Type B pancreatic cell (in vitro differentiated cells): Measurements from ENCODE around the gene THTPA. TPM values are rescaled to one million over a fixed set of nuclear protein-coding genes. Genes with fewer than 3 reads are reported as not detected.

Source experiments
- DNase-seq: peaks from one replicate; pipeline ENCODE4 v3.0.0; 2021; ENCODE audit warnings: mixed read lengths; ENCODE audit not compliant: unreplicated experiment; ENCODE audit errors: extremely low spot score
- H3K27ac Mint-ChIP-seq: 2 replicates; pipeline ENCODE4 v1.8.0; 2021; ENCODE audit warnings: mild to moderate bottlenecking, mixed read lengths
- H3K27me3 Mint-ChIP-seq: 2 replicates; pipeline ENCODE4 v1.8.0; 2021; ENCODE audit warnings: mixed read lengths
- H3K36me3 Mint-ChIP-seq: 2 replicates; pipeline ENCODE4 v1.8.0; 2021; ENCODE audit warnings: mixed read lengths
- H3K4me1 Mint-ChIP-seq: one replicate; pipeline ENCODE4 v1.8.0; 2021; ENCODE audit warnings: mixed read lengths; ENCODE audit not compliant: unreplicated experiment
- H3K4me3 Mint-ChIP-seq: 2 replicates; pipeline ENCODE4 v1.8.0; 2021; ENCODE audit warnings: mild to moderate bottlenecking, mixed read lengths
- H3K9me3 Mint-ChIP-seq: 2 replicates; pipeline ENCODE4 v1.8.0; 2021; ENCODE audit warnings: mixed read lengths
- total RNA-seq: library from RNA; stranded (reverse); gene quantifications from 2 replicates; pipeline ENCODE4 v1.2.1, GENCODE V29; 2021; ENCODE audit warnings: low replicate concordance
- TF ChIP-seq, protein P1 (sequence below): fragments of 200-600 bp; sonication (generic); conservative IDR thresholded peaks from 2 replicates; pipeline ENCODE4 v1.5.0; 2021; ENCODE audit warnings: antibody characterized with exemption, mild to moderate bottlenecking

Gene THTPA
- total RNA-seq, 1 donor from 2014 or later: 16.4 TPM

DNA sequence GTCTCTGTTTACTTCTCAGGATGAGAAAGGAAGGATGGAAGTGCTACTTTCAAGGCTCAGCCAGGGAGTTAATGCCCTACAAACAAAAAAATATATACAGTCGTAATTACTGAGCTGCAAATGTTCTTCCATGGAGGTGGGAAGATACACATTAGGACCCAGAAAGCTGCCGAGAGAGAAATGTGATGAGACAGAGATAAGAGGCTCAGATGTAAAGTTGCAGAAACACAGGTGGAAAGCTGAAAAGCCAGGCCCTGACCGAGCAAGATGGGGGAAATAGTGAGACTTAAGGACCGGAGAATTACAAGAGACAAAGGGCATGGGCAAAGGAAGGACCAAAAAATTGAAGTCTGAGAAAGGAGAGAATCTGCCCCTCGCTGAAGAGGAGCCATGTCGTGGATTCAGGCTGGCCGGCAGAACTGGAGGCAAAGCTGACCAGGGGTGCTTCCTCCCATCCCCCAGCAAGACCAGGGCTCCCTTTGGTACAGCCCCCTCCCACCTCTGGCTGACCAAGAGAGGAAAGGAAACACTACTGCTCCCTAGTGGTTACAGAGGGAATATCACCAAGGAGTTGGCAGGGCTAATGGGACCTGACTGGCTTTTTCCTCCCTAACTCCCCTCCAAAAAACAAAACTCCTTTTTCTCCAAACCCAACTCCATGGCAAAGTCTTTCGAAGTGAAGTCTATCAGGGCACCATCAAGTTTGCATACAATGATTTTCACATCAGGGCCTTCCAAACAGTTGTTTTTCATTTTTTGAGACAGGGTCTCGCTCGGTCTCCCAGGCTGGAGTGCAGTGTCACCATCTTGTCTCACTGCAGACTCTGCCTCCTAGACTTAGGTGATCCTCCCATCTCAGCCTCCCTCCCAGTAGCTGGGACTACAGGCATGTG is 16.6 kb upstream of the THTPA start:
- Mint-ChIP-seq H3K4me3 (no peak overlapping the region), H3K9me3 (no peaks in the 10 kb centered on the region), H3K4me1 (peaks cover 19% of the 10 kb centered on the region), H3K27ac (peak overlapping the region; percentile 32), H3K27me3 (no peaks in the 10 kb centered on the region), H3K36me3 (peaks cover 9% of the 10 kb centered on the region)
- no peak for DNase-seq
- TF ChIP-seq, protein P1, sequence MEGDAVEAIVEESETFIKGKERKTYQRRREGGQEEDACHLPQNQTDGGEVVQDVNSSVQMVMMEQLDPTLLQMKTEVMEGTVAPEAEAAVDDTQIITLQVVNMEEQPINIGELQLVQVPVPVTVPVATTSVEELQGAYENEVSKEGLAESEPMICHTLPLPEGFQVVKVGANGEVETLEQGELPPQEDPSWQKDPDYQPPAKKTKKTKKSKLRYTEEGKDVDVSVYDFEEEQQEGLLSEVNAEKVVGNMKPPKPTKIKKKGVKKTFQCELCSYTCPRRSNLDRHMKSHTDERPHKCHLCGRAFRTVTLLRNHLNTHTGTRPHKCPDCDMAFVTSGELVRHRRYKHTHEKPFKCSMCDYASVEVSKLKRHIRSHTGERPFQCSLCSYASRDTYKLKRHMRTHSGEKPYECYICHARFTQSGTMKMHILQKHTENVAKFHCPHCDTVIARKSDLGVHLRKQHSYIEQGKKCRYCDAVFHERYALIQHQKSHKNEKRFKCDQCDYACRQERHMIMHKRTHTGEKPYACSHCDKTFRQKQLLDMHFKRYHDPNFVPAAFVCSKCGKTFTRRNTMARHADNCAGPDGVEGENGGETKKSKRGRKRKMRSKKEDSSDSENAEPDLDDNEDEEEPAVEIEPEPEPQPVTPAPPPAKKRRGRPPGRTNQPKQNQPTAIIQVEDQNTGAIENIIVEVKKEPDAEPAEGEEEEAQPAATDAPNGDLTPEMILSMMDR: peak; percentile 86

DNA sequence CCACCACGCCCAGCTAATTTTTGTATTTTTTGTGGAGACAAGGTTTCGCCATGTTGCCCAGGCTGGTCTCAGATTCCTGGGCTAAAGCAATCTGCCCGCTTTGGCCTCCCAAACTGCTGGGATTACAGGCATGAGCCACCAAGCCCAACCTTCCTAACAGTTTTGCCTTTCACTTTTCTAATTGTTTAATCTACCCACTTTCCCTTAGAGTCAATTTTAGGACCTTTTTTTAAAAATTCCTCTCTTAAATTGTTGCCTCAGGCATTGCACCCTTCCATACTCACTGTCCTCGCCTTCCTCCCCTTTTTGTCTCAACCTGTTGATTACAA is 16.0 kb upstream of the THTPA start:
- Mint-ChIP-seq H3K36me3 (peaks cover 9% of the 10 kb centered on the region), H3K27ac (no peak overlapping the region), H3K4me3 (no peak overlapping the region), H3K27me3 (no peaks in the 10 kb centered on the region), H3K9me3 (no peaks in the 10 kb centered on the region), H3K4me1 (peaks cover 26% of the 10 kb centered on the region)
- DNase-seq: no peak
- TF ChIP-seq, protein P1: no peak

DNA sequence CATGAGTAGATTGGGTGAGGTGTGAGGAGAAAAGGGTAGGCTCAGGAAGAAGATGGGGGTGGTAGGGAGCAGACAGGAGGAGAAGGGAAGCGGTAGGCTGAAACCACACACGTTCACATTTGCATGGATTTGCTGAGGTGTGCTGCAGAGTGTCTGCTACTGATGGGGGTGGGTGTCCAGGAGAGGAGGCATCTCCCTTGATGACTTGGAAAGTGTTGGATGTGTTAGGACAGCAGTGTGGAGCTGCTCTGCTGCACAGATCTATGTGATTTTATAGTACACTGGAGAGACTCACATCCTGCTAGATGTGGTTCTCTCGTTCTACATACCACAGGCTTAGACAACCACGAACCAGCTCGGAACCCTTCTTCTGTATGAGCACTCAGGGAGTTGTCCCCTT is 13.8 kb upstream of the THTPA start:
- Mint-ChIP-seq H3K4me3 (no peak overlapping the region), H3K27me3 (no peaks in the 10 kb centered on the region), H3K36me3 (peaks cover 9% of the 10 kb centered on the region), H3K4me1 (peaks cover 34% of the 10 kb centered on the region), H3K27ac (no peak overlapping the region), H3K9me3 (no peaks in the 10 kb centered on the region)
- DNase-seq: no peak
- TF ChIP-seq, protein P1: no peak

DNA sequence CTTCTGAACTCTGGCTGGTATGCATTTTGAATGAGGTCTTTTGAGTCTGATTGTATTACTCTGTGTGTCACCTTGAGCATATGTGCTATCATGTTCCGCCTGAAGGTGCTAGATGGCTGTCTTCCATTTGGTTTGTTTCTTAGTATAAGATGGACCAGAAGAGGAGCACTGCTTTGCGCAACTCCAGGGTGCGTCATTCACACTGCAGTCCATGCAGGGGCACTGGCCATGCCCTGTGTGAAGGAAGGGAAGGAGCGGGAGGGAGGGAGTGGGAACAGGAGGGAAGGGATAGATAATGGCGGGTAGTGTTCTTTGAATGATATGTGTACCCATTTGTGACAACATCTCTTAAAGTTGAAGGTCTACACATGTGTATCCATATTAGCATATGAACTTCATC is 12.7 kb upstream of the THTPA start:
- Mint-ChIP-seq H3K4me3 (no peak overlapping the region), H3K4me1 (peaks cover 31% of the 10 kb centered on the region), H3K27me3 (no peaks in the 10 kb centered on the region), H3K27ac (no peak overlapping the region), H3K9me3 (no peaks in the 10 kb centered on the region), H3K36me3 (peaks cover 9% of the 10 kb centered on the region)
- DNase-seq: no peak
- TF ChIP-seq, protein P1: no peak

DNA sequence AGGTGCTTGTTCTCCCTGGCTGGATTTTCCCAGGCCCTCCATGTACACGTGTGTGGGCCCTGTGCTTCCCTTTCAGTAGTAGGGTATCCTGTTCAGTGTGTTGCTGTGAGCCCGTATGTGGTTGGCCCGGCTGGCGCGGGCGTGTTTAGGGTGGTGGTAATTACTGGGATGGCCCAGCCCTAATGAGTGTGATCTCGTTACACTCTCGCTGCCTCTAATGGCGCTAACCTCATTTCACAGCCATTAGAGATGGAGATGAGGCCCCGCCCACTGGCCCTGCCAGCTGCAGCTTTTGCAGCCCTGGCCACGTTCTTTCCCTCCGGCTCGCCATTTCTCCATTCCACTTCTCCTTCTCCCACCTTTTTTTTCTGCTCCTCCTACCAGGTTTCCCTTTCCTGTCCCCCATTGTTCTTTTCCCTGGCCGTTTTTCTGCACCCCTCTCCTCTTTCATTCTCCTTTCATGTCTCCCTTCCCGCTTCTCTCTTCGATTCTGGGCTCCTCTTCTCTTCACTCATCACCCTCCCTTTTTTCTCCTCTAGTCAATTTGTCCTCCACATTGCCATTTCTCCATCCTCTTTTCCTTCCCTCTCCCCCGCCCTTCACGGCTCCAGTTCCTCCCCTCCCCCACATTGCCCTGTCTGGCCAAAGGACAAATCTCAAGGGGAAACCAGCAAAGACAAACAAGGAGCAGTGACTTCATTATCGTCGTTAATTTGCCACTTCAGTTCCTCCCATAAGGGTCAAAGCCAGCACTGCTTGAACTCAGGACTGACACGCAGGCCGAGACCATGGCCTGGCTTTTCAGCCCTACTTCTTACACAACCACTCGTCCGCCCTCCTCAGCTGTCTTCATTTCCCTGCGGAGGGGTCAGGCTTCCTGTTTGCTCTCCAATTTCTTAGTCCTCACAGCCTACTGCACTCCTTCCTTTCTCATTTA is 11.3 kb upstream of the THTPA start:
- peak overlapping the region; percentile 71 for H3K4me3 Mint-ChIP-seq
- no peak overlapping the region for H3K27ac Mint-ChIP-seq
- peaks cover 17% of the 10 kb centered on the region for H3K4me1 Mint-ChIP-seq
- DNase-seq: no peak
- no peaks in the 10 kb centered on the region for H3K9me3 Mint-ChIP-seq
- TF ChIP-seq, protein P1: no peak
- H3K36me3 Mint-ChIP-seq: peaks cover 9% of the 10 kb centered on the region
- no peaks in the 10 kb centered on the region for H3K27me3 Mint-ChIP-seq
